Activated CD4-positive, alpha-beta T cell treated with anti-CD3 and anti-CD28 coated beads, Interleukin-2, amount 50 U/mL, for 48 hours (primary cell): ENCODE results near the gene SPATC1L.

Experiments
- DNase-seq, 2 experiments: peaks; one replicate each; pipeline ENCODE4 v3.0.0-alpha.2; 2020

Gene SPATC1L

DNA sequence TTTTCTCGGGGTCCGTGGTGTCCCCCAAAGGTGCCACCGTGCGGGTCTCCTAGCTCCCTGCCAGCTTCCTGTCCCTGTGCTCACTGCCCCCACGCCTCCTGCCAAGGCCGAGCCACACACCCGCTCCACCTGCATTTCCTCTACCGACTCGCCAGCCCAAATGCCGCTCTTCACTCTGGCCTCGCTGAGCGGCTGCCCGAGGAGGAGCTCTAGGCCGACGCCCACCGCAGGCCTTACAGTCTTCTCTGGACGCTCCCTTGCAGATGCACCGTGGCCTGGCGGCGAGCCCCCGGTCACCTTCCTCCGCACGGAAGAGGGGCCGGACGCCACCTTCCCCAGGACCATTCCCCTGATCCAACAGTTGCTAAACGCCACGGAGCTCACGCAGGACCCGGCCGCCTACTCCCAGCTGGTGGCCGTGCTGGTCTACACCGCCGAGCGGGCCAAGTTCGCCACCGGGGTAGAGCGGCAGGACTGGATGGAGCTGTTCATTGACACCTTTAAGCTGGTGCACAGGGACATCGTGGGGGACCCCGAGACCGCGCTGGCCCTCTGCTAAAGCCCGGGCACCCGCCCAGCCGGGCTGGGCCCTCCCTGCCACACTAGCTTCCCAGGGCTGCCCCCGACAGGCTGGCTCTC, 55.2 kb downstream of the SPATC1L start:
- no peak for DNase-seq

DNA sequence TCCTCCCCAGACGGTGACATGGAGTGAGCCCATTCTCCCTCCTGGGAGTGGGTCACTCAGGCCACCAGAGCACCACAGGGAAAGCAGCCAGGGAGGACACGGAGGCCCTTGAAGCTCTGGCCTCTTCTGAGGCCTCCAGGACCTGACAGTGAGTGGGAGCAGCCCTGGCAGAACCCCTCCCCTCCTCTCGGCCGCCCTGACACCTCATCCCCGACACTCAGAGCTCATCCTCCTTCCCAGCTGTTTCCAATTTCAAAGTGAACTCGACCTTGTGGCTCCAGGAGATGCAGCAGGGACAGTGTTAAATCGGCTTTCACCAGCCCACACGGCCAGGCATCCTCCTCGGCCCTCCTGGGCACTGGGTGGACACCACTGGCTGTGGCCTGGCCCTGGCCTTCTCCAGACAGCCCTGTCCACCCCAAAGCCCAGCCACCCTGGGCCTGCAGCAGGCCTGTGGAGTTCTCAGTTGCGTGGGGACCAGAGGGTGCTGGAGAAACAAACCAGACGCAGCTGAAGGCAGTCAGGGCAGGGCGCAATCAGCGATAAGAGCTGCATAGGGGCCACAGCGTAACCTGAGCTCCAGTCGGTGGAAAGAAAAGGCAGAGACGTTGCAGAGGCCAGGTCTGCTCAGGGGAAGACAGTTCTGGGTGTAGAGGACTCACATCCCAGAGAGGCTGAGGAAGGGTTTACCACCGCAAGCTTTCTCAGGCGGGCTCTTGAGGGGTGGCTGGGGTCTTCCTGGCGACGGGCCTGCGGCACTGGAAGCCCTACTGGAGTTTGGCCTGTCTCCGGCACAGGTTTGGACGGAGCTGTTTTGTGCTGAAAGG, 55.9 kb downstream of the SPATC1L start:
- DNase-seq = no peak

- DNase-seq = no peak
Observed at GRCh38 chr21:46127239-46128105, 56.8 kb downstream of the SPATC1L start.

- no peak for DNase-seq
Observed at GRCh38 chr21:46126309-46127238, 57.7 kb downstream of the SPATC1L start.

DNA sequence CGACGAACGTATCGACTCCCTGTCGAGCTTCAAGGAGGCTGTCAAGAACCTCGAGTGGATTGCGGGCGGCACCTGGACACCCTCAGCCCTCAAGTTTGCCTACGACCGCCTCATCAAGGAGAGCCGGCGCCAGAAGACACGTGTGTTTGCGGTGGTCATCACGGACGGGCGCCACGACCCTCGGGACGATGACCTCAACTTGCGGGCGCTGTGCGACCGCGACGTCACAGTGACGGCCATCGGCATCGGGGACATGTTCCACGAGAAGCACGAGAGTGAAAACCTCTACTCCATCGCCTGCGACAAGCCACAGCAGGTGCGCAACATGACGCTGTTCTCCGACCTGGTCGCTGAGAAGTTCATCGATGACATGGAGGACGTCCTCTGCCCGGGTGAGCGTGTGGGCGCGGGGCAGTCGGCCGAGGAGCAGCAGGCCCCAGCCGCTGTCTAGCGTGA, 58.4 kb downstream of the SPATC1L start:
- DNase-seq = no peak

- no peak for DNase-seq
Observed at GRCh38 chr21:46124926-46125845, 59.1 kb downstream of the SPATC1L start.

DNA sequence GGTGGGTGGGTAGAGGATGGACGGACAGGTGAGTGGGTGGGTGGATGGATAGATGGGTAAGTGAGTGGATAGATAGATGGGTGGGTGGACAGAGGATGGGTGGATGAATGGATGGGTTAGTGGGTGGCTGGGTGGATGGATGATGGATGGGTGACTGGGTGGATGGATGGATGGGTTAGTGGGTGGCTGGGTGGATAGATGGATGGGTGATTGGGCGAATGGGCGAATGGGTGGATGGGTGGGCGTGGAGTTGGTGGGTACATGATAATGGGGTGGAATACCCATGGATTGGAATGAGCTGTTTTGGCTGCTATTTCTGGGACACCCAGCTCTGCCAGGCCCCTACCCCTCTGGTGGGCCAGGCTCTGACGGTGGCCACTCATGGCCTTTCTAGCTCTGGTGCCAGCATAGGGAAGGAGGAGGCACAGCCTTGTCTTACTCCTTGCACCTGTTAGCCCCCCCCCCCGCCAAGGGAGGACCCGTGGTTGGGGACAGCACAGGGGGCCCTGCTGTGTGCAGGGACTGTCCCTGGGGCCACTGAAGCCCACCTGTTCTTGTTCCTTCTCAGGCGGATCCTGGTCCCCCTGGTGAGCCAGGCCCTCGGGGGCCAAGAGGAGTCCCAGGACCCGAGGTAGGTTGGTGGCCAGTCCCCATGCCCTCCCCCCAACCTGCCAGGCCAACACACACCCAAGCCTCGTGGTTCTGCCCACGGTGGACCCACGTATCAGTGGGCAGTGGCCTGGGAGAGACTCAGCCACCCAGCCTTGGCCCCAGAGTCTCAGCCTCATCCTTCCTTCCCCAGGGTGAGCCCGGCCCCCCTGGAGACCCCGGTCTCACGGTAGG, 60.0 kb downstream of the SPATC1L start:
- DNase-seq = no peak

- no peak for DNase-seq
Observed at GRCh38 chr21:46122758-46123683, 61.2 kb downstream of the SPATC1L start.

DNA sequence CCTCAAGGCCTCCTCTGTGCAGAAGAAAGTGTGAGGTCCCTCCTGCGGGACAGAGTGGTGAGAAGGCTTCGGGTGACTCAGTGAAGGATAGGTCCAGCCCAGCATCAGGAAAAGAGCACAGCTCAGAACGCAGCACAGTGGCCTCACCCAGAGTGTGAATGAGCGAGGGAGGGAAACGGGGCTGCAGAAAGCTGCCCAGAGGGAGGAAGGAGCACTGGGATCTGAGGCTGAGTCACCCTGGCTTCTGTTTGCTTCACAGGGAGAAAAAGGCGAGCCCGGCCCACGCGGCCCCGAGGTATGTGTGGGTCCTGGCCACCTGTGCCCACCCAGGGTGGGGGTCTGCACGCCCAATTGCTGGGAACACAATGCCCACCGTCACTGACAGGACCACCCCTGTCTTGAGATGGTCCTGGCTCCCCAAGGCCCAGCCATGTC, 62.0 kb downstream of the SPATC1L start:
- DNase-seq = no peak

GRCh38 chr21:46121286-46122221, 62.7 kb downstream of the SPATC1L start:
- DNase-seq = no peak

DNA sequence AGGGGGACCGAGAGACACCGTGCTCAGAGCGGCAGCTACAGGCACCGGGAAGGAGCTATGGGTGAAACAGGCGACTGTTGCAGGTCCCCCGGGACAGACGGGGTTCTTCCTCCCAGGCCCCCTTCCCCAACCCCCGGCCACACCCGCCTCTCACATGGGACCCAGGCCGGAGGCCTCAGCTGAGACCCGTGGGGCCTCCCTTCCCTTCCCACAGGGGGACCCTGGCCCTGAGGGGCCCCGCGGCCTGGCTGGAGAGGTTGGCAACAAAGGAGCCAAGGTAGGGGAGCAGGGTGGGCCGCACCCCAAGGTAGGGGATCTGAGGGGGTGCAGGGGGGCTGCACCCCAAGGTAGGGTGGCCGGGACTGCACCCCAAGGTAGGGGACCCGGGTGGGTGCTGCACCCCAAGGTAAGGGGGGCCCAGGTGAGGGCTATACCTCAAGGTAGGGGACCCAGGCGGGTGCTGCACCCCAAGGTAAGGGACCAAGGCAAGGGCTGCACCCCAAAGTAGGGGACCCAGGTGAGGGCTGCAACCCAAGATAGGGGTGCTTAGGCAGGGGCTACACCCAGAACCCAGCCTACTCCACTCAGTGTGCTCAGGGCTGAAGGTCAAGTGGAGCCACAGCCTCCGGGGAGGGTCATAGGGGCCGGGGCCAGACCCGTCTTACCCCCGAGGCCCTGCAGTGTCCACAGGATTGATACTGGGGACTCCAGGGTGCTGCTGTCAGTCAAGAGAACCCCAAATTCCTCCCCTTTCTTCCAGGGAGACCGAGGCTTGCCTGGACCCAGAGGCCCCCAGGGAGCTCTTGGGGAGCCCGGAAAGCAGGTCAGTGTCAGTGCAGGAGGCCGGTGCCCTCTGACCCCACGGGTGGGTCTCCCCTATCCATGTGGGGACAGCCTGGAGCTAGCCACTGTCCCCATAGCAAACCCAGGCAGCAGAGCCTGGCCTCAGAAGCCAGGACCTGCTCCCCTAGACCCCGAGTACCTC, 63.7 kb downstream of the SPATC1L start:
- DNase-seq = no peak

DNA sequence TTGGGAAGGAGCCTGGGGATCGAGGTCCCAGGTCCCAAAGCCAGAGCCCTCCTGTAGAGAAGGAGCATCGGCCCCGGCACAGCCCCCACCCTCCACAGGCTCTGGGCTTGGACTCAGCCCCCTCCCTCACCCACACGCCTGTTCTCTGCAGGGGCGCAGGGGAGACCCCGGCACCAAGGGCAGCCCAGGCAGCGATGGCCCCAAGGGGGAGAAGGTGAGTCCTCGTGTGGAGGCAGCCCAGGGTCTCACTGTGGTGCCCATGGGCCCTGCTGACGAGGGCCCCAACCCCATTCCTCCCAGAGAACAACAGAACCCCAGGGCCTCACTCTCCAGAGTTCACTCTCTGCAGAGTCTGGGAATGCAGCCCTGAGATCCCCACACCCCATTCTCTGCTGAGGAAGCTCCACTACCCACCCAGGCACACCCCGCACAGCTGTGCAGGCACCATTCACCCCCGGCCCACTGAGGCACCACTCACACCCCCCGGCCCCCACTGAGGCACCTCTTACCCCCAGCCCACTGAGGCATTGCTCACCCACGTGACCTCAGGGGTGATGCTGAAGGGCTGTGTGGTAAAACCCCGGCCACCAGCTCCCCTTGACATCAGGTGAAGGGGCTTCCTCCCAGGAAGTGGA, 64.5 kb downstream of the SPATC1L start:
- no peak for DNase-seq

DNA sequence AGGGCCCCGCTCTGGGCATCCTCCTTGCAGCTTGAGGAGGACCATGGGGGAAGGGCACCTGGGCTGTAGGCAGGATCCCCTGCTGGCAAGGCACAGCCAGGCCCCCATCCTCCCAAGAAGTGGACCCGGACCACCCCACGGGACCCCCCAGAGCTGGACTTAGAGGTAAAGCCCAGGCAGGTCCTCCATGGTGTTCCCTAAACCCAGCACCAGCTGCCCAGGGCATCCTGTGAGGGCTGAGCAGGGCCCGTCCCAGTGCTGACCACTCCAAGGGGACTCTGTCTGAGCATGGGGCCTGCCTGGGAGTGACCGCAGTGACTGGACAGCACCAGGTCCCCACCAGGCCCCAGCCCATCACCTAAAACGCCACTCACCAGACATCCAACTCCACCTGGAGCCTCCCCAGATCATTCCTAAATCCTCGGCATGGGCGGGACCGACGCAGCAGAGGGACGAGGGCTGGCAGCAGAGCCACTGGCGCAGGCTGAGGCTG, 65.1 kb downstream of the SPATC1L start:
- no peak for DNase-seq

DNA sequence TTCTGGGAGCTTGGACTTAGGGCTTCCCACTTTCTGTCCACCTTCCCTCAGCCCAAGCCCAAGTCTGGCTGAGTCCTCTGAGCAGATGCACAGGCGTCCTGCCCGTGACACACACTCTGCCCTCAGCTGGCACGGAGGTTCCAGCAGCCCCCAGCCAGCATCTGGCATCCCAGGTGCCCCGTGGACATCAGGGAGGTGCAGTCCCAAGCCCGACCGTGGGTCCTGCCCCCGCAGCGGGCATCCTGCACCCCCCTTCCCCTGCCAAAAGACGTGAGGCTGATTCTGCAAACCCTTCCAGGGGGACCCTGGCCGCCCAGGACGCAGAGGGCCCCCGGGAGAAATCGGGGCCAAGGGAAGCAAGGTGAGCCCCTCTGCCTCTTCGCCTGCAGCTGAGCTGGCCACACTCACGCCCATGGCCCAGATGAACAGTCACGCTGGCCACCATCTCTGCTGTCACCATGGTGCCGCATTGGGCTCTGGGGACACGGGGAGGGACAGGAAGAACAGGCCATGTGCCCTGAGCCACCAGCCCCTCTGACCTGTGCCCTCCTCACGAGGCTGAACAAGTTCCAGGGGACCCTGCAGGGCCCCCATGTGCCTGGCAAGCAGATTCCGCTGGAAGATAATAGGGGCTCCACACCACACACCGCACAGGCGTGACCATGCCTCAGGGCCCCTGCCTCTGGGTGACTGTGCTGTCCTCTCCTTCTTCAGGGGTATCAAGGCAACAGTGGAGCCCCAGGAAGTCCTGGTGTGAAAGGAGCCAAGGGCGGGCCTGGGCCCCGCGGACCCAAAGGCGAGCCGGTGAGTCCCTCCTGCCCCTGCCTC, 65.7 kb downstream of the SPATC1L start:
- no peak for DNase-seq
